ENCODE results near the gene DENND1A.

DNA sequence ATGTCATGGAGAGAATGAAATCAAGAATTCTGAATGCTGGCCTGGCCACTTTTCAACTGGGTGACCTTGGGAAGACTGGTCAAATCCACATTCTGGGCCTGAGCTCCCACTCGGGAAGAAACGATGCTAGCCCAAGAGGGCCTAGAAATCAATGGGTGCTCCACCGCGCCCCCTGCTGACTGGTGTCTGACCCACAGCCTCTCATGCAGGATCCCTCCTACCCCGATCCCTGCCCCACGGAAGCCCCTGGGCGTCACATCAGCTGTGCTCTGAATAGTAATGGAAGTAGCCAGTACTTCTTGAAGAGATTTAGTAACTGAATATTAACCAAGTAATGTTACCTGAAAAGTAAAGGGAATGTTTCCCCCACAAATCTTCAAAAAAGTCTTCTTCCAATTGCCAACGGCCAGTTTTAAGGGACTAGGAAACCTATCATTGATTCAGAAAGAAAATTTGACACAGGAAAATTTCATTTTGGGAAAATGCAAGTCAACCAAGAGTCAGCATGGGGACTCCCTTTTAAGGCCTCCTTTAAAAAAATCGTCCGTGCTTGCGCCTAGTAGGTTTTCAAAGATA, 530.0 kb downstream of the DENND1A start:
- TF ChIP-seq ZNF274 (IDR thresholded peaks at IDR 0.05; ENCODE audit: low read depth, low read length) (no peak), SUZ12 (IDR thresholded peaks at IDR 0.05; ENCODE audit: extremely low read depth, insufficient read depth, insufficient read length) (no peak), YY1 (IDR thresholded peaks at IDR 0.05; ENCODE audit: insufficient read depth, insufficient read length) (no peak)

Measured in NT2/D1 (cell line).